ENCODE measurements around the gene MCF2L.

Gene MCF2L

GRCh38 chr13:113035213-113035800, 66.3 kb downstream of the MCF2L start:
- in situ Hi-C loops (cut with MboI; ENCODE audit: low sequenced_read_pairs, unreplicated experiment), result no loop called here
- TF ChIP-seq CTCF (IDR thresholded peaks at IDR 0.05; ENCODE audit: borderline replicate concordance, control extremely low read depth, extremely low read depth, insufficient read depth, missing control alignments), result no peak
- no peak for DNase-seq (ENCODE audit: low spot score)

- in situ Hi-C loops (cut with MboI; ENCODE audit: low sequenced_read_pairs, unreplicated experiment), result no loop called here
- no peak for DNase-seq (ENCODE audit: low spot score)
- no peak for TF ChIP-seq CTCF (IDR thresholded peaks at IDR 0.05; ENCODE audit: borderline replicate concordance, control extremely low read depth, extremely low read depth, insufficient read depth, missing control alignments)
Observed at GRCh38 chr13:113036401-113036800, 67.4 kb downstream of the MCF2L start.

GRCh38 chr13:113040031-113040430, 71.0 kb downstream of the MCF2L start:
- DNase-seq (ENCODE audit: low spot score), result no peak
- in situ Hi-C loops (cut with MboI; ENCODE audit: low sequenced_read_pairs, unreplicated experiment), result no loop called here
- no peak for TF ChIP-seq CTCF (IDR thresholded peaks at IDR 0.05; ENCODE audit: borderline replicate concordance, control extremely low read depth, extremely low read depth, insufficient read depth, missing control alignments)

- DNase-seq (ENCODE audit: low spot score), result no peak
- in situ Hi-C loops (cut with MboI; ENCODE audit: low sequenced_read_pairs, unreplicated experiment), result no loop called here
- no peak for TF ChIP-seq CTCF (IDR thresholded peaks at IDR 0.05; ENCODE audit: borderline replicate concordance, control extremely low read depth, extremely low read depth, insufficient read depth, missing control alignments)
Observed at GRCh38 chr13:113040597-113041292, 71.7 kb downstream of the MCF2L start.

- no peak for DNase-seq (ENCODE audit: low spot score)
- TF ChIP-seq CTCF (IDR thresholded peaks at IDR 0.05; ENCODE audit: borderline replicate concordance, control extremely low read depth, extremely low read depth, insufficient read depth, missing control alignments), result no peak
- in situ Hi-C loops (cut with MboI; ENCODE audit: low sequenced_read_pairs, unreplicated experiment), result no loop called here
Observed at GRCh38 chr13:113041293-113041690, 72.3 kb downstream of the MCF2L start.

GRCh38 chr13:113041896-113042295, 72.9 kb downstream of the MCF2L start:
- DNase-seq (ENCODE audit: low spot score), result no peak
- in situ Hi-C loops (cut with MboI; ENCODE audit: low sequenced_read_pairs, unreplicated experiment), result no loop called here
- no peak for TF ChIP-seq CTCF (IDR thresholded peaks at IDR 0.05; ENCODE audit: borderline replicate concordance, control extremely low read depth, extremely low read depth, insufficient read depth, missing control alignments)
